ENCODE measurements around the gene KANSL2.

Gene KANSL2

DNA sequence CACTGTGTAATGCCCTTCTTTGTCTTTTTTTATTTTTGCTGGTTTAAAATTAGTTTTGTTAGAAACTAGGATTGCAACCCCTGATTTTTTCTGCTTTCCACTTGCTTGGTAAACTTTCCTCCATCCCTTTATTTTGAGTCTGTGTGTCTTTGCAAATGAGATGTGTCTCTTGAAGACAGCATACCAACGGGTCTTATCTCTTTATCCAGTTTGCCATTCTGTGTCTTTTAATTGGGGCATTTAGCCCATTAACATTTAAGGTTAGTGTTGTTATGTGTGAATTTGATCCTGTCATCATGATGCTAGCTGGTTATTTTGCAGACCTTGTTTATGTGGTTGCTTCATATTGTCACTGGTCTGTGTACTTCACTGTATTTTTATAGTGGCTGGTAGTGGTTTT is 68.7 kb downstream of the KANSL2 start:
- DNase-seq (ENCODE audit: low read depth in 2 of 2): no peak

Measured in stimulated activated CD8-positive, alpha-beta memory T cell treated with anti-CD3 and anti-CD28 coated beads, Interleukin-2, amount 100 ng/mL, for 48 hours (primary cell).